Stimulated activated CD8-positive, alpha-beta memory T cell treated with anti-CD3 and anti-CD28 coated beads, Interleukin-12 subunit alpha, Interleukin-12 subunit beta, amount 100 ng/mL, for 1 hour (primary cell): ENCODE results near the gene MAP2K1.
"Not testable (repeated sequence)": the region's sequence is repeated elsewhere in the genome, so short reads cannot be mapped to it uniquely, and the experiment has no call there.

Experiments
- DNase-seq: peaks from one replicate; pipeline ENCODE4 v3.0.0-alpha.2; 2020; ENCODE audit warnings: low read depth

The MAP2K1 gene

DNA sequence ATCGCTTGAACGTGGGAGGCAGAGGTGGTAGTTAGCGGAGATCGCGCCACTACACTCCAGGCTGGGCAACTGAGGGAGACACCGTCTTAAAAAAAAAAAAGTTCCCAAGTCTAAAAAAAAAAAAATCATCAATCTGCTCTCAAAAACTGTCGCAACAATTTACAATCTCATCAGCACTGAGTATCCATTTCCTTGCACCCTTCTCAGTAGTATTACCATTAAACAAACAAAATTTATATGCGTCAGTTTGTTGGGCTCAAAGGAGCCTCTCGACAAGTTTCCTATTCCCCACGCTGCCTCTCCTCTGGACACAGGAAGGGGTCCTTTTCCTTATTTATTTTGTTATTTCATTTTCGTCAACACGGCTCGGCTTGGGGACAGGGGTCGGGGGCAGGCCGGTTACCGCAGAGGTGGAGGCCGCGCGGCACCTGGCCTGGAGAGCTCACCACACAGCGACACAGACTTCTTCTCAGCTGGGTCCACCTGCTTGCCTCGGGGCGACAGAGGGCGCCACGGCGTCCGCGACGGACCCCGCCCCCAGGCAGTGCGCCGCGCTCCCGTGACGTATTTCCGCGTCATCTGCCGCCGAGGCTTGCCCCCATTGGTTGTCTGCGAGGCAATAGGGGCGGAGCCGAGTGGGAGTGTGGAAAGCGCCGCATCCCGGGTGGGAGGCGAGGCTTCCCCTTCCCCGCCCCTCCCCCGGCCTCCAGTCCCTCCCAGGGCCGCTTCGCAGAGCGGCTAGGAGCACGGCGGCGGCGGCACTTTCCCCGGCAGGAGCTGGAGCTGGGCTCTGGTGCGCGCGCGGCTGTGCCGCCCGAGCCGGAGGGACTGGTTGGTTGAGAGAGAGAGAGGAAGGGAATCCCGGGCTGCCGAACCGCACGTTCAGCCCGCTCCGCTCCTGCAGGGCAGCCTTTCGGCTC is at the start of gene MAP2K1:
MAP2K1 (plus strand) TSS at position 709 of the 920 bp plus-strand sequence. CDS start 436 bp downstream, outside the sequence.
- peak; percentile 99 for DNase-seq

DNA sequence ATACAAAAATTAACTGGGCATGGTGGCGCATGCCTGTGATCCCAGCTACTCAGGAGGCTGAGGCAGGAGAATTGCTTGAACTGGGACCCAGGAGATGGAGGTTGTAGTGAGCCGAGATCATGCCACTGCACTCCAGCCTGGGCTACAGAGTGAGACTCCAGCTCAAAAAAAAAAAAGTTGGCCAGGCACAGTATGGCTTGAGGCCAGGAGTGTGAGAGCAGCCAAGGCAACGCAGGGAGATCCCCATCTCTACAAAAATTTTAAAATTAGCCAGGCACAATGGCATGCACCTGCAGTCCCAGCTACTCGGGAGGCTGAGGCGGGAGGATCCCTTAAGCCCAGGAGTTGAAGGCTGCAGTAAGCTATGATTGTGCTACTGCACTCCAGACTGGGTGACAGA is 38.2 kb upstream of the MAP2K1 start:
- not testable (repeated sequence) for DNase-seq

DNA sequence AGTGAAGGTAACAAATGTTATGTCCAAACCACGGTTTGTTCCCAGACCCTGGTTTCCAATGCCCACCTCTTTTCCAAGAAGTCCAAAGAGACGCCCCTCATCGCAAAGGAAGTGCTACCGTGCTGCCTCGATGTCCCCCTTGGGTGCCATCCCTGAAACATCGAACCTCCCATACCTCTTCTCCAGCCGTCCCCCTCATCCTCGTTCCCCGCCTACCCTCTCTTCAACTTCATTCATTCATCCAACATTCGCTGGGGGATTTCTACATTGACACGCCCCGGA is 30.7 kb upstream of the MAP2K1 start:
- DNase-seq, result no peak

DNA sequence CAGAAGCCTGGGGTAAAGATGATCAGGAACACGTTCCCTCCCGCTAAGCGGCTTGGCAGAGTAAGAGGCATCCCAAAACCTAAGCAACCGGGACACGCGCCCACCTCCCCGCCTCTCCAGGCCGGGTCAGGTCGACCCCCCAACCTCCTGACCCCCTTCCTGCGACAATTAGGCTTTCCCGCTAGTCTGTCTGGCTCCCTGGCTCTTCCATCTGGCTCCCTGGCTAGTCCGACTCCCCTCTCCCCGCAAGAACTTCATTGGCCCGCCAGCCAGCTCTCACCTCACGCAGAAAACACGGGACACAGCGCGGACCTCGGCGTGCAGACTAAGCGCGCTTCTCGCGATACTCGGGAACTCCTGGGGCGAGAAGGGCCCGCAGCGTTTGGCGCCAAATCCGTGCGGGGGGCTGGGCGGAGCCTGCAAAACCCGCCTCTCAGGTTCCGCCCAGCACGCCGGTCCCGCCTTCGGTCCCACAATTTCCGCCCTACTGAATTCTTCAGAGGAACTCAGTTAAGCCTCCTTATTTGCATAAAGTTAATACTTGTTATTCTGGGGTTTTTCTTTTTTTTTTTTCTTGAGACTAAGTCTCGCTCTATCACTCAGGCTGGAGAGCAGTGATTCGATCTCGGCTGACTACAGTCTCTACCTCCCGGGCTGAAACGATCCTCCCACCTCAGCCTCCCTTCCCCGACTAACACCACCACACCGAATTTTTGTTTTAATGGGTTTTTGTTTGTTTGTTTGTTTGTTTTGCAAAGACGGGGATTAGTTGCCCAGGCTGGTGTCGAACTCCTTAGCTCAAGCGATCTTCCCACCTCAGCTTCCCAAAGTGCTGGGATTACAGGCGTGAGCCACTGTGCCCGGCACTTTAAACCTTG is 30.1 kb upstream of the MAP2K1 start, which contains the start of gene TIPIN:
TIPIN (minus strand) TSS at position 327 of the 878 bp plus-strand sequence. CDS start 3,738 bp downstream, outside the sequence.
- peak; percentile 94 for DNase-seq

DNA sequence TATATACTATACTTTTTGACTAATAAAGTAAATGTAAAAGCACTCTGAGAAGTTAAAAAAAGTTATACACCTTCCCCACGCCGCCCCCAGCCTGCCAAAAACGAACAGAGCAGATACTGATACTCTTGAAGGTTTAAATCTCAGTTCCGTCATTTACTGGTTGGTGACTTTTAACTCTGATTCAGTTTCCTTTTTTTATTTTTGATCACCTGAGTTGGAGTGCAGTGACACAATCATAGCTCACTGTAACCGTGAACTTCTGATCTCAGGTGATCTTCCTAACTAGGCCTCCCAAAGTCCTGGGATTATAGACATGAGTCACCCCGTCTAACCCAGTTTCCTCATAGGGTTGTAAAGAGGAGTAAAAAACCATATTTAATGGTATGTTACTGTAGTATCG is 27.0 kb upstream of the MAP2K1 start:
- DNase-seq, result no peak

DNA sequence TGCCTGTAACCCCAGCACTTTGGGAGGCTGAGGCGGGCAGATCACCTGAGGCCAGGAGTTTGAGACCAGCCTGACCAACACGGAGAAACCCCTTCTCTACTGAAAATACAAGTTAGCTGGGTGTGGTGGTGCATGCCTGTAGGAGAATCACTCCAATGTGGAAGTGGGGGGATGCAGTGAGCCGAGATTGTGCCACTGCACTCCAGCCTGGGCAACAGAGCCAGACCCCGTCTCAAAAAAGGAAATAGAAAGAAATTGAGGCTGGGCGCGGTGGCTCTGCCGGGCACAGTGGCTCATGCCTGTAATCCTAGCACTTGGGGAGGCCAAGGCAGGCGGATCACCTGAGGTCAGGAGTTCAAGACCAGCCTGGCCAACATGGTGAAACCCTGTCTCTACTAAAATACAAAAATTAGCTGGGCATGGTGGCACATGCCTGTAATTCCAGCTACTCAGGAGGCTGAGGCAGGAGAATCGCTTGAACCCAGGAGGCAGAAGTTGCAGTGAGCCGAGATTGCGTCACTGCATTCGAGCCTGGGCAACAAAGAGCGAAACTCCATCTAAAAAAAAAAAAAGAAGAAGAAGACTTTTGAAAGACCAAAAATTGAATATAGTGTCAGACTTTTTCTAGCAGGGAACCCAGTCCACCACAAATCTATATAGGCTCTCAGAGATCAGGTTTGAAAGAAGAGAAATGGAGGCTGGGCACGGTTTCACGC is 24.8 kb upstream of the MAP2K1 start:
- DNase-seq, result not testable (repeated sequence)

DNA sequence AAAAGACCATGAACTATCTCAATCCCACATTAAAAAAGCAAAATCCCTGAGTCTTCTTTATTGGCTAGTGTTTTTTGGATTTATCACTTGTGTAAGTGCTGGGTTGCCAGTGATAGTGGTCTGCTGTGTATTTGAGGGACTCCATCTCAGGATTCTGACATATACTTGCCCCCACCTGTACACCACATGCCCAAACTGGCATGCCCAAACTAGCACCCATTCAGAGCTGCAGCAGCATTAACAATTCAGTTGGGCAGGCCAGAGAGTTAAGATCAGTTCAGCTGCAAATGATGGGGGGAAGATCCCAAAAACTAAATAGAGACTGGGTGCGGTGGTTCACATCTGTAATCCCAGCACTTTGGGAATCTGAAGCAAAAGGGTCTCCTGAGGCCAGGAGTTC is 23.9 kb upstream of the MAP2K1 start:
- DNase-seq, result no peak

DNA sequence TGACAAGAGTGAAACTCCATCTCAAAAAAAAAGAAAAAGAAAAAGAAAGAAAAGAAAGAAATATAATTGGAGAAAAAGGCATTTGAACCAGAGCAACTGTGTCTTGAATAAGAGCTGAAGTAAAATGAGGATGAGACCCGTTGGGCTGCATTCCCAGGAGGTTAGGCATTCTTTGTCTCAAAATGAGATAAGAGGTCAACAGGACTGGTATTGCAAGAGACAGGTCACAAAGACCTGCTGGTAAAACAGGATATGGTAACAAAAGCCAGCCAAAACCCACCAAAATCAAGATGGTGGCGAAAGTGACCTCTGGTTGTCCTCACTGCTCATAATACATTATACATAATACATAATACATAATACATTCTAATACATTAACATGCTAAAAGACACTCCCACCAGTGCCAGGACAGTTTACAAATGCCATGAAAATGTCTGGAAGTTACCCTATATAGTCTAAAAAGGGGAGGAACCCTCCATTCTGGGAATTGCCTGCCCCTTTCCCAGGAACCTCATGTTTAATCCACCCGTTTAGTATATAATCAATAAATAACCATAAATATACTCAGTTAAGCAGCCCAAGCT is 21.7 kb upstream of the MAP2K1 start:
- no peak for DNase-seq

DNA sequence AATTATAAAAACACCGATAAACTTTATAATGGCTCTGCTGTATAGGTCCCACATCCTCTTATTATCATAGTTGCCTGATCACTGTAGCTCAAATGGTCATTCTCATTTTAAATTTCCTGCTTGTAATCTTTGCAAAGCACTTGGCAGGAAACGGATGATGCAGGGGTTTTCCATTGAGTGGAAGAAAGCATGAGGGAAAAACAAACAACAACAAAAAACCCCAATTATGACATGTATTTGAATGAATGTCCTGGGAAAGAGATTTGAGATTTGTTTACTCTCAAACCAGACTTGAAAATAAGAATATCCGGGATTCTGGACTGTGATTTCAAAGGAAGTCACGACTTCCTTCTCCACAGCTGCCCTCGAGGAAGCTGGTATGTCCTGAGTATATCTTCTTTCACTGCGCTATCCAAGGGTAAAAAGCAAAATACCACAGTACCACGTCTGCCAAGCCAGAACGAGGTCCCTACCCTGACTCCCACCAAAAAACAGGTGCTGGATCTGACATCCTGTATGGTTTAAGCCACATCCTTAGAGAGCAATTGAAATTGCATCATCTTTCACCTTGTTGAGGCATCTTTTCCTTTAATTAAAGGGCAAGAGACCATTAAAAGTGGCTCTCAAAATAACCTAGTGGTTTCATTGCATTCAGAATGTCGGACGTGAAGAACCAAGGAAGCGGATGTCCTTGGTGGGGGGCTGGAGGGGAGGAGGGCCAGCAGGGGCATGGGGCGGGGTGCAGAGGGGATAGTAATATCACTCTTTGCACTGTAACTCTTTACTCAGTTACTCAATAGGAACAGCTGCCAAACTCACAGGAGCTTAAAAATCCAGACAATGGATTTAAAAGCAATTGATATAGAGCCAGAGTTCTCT is 16.7 kb upstream of the MAP2K1 start:
- no peak for DNase-seq

DNA sequence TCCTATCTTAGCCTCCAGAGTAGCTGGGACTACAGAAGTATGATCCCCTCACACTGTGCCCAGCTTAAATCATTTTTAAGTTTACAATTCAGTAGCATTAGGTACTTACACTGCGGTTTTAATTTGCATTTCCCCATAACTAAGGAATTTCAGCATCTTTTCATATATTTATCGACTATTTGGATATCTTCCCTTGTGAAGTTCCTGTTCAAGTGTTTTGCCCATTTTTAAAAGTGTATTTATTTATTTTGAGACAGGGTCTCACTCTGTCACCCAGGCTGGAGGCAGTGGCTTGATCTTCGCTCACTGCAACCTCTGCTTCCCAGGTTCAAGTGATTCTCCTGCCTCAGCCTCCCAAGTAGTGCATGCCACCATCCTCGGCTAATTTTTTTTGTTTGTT is 12.5 kb upstream of the MAP2K1 start:
- no peak for DNase-seq

DNA sequence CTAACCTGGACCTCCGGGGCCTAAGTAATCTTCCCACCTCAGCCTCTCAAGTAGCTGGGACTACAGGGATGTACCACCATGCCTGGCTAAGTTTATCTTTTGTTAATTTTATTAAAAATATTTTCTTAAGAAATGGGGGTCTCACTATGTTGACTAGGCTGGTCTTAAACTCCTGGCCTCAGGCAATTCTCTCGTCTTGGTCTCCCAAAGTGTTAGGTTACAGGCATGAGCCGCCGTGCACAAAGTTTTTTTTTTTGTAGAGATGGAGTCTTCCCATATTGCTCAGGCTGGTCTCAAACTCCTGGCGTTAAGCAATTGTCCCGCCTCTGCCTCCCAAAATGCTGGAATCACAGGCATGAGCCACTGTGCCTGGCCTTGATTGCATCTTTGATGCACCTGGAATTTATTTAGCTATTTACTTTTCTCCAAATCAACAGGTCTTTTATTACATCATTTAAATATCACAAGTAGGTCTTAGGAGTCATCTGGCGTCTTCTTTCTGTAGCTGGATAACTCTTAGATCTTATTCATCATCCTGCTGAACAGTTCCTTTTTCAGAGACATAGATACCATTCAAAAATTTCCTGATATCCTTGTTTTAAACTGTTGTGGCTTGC is 7.8 kb upstream of the MAP2K1 start:
- DNase-seq, result no peak

DNA sequence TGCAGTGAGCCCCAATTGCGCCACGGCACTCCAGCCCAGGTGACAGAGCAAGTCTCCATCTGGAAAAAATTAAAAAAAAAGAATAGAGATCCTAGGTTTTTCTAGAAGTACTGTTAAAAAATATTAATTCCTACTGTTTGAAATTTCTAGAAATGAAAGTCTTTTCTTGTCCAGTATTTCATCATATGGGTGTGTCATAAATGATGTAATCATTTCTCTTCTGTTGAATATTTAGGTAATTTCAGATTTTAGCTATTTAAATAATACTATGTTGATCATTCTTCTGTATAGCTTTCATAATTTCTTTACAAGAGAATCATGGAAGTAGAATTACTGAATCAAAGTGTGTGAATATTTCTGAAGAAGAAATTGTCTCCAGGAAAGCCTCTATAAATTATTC is 5.3 kb upstream of the MAP2K1 start:
- not testable (repeated sequence) for DNase-seq

DNA sequence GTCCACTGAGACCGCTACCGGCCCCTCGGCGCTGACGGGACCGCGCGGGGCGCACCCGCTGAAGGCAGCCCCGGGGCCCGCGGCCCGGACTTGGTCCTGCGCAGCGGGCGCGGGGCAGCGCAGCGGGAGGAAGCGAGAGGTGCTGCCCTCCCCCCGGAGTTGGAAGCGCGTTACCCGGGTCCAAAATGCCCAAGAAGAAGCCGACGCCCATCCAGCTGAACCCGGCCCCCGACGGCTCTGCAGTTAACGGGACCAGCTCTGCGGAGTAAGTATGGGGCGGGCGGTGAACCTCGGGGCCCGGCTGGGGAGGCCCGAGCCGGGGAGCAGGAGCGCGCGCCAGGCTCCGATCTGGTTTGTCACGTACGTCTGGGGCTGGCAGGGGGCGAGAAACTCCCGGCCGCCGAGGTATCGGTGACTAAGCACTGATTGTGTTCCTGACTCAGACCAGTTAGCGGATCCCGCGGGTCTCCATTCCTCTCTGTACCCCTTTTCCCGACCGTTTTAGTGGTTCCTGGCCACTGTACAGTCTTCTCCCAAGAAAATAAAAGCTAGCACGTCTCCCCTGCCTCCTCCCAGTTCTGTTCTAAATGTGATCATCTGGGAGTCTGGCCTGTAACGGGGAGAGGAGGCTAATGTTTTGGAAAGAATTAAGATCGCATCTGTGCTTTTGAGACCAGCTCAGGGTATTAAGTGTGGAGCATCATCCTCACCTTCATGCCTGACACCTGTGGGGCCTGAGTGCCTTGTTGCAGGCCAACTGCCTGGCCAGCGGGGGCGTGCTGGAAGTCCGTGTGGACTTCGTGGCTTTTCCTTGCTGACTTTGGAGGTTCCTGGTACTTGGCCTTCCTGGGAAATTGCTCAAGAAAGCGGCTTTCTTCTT is 691 bp downstream of the MAP2K1 start:
- peak; percentile 60 for DNase-seq

DNA sequence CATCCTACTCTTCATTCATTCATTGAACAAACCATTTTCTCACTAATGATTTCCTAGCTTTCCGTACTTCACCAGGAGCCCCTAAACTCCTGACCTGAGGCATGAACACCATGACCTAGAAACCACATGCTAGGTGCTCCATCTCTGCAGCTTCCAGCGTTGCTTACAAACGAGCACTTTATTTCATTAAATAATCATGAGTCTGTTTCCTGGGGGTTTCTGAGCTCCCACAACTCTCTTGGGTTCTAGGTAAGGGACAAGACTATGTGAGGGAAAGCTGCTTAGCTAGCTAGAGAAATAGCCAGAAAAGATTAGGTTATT is 1.3 kb downstream of the MAP2K1 start:
- no peak for DNase-seq

DNA sequence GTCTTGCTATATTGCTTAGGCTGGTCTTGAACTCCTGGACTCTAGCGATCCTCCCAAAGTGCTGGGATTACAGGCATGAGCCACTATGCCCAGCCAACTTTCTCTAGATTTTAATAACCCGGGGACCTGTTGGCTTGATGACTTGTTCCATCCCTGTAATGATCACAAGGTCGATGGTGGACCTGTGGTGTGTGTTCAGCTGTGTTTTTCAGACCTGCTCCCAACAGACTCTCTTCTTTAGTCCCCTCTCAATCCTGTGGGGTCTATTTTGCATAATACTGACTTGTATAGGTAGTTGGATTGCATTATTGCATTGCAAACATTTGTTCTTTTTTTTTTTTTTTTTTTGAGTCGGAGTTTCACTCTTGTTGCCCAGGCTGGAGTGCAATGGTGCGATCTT is 1.9 kb downstream of the MAP2K1 start:
- DNase-seq, result no peak

DNA sequence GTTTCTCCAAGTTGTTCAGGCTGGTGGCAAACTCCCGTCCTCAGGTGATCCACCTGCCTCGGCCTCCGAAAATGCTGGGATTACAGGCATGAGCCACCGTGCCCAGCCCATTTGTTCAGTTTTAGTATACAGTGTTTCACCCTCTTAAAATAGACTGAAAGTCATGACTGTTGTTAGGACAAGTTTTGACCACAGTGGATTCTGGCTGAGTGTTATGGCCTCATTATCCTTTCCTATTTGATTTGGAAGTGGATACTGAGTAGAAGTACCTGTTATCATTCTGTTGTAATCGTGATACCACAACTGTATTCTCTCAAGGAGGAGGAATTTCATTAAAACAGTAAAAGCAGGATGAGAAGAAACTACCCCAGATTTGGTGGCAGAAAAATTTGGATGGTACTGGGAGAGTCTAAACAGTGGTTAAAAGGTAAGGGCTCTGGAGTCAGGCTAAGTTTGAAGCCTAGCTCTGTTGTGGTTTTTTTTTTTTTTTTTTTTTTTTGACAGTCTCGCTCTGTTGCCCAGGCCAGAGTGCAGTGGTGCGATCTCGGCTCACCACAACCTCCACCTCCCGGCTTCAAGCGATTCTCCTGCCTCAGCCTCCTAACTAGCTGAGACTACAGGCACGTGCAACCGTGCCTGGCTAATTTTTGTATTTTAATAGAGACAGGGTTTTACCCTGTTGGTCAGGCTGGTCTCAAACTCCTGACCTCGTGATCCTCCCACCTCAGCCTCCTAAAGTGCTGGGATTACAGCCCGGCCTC is 2.6 kb downstream of the MAP2K1 start:
- no peak for DNase-seq

DNA sequence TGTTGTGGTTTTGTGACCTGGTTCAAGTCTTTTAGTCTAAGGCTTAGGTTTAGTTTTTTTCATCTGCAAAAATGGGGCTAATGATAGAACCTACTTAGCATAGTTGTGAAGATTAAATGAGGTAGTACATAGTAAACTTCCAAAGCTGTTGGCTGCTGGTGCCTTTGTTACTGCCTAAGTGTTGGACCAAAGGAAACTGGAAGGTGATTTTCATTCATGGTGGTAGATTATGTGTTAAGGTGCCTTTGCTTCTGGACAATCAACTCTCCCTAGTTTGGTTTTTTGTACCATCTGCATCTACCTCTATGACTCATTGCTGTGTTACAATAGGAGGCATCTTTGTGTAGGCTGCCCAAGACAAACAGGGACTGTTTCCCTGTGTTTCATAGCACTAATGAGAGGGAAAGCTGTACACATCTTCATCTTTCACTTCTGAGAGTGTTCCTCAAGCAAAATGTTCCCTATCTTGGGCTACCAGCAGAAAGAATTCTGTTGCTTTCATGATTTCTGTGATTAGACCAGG is 3.2 kb downstream of the MAP2K1 start:
- DNase-seq, result no peak

DNA sequence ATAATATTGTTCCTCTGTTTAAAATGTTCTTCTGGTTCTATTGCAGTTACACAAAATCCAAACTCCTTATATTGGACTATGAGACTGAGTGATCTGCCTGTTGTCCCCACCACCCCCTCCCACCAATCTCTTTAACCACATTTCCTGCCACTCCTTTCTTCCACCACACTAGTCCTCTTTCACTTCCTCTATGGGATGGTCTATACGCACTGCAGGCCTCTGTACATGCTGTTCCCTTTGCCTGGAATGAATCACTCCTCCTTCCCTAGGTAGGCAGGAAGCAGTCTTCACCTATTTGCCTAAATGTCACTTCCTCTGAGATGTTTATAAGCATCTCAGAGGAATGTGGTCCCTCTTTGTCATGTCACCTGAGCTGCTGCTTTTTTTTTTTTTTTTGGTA is 4.0 kb downstream of the MAP2K1 start:
- DNase-seq, result no peak

DNA sequence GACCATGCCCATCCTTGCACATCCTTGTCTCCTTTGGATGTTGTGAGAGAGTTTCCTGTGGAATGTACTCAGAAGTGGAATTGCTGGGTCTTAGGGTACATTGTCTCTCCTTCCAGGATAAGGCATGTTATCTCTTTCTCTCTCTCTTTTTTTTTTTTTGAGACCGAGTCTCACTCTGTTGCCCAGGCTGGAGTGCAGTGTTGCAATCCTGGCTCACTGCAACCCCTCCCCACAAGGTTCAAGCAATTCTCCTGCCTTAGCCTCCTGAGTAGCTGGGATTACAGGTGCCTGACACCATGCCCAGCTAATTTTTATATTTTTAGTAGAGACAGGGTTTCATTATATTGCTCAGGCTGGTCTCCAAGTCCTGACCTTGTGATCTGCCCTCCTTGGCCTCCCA is 6.3 kb downstream of the MAP2K1 start:
- DNase-seq, result not testable (repeated sequence)
